B cell (primary cell): ENCODE results near the gene GRID2.

Source experiments
- CTCF ChIP-seq: fragments of 200-600 bp; IDR thresholded peaks from one replicate; pipeline ENCODE4 v1.8.0; 2022; ENCODE audit warnings: antibody characterized with exemption, mild to moderate bottlenecking
- EZH2 ChIP-seq: IDR thresholded peaks from 2 replicates; pipeline ENCODE4 v1.6.1; 2012; ENCODE audit warnings: borderline replicate concordance, low read depth, mild to moderate bottlenecking, moderate library complexity, low read length; ENCODE audit not compliant: insufficient read depth, poor library complexity, severe bottlenecking

- TF ChIP-seq EZH2: no peak
- TF ChIP-seq CTCF: no peak
Observed at GRCh38 chr4:93342738-93343137, 1039.0 kb downstream of the GRID2 start.
